Stomach (tissue), 9 donors: Measurements from ENCODE around the gene KISS1R. TPM values are rescaled to one million over a fixed set of nuclear protein-coding genes. Genes with fewer than 3 reads are reported as not detected.

ENCODE experiments used
- DNase-seq, 2 donors: peaks; one replicate each; pipeline versions ENCODE4 v3.0.0 to v3.0.0-alpha.2; 2013 to 2019
- H3K27ac ChIP-seq, 5 donors: fragments of 200-600 bp in 4 of 5; sonication (generic) in 4 of 5; one replicate each; pipeline ENCODE4 v1.5.1; 2013 to 2019; ENCODE audit warnings: mild to moderate bottlenecking in 1 of 5, moderate library complexity in 1 of 5
- H3K27me3 ChIP-seq, 3 donors: fragments of 200-600 bp; sonication (generic); one replicate each; pipeline ENCODE4 v1.5.1; 2017 to 2019; ENCODE audit warnings: mixed run types in 1 of 3
- H3K36me3 ChIP-seq, 4 donors: fragments of 200-600 bp; sonication (generic); 1 replicate in 3 of 4; 2 replicates in 1 of 4; pipeline ENCODE4 v1.5.1; 2016 to 2019
- H3K4me1 ChIP-seq, 4 donors: fragments of 200-600 bp; sonication (generic); one replicate each; pipeline ENCODE4 v1.5.1; 2016 to 2019
- H3K4me3 ChIP-seq, 4 donors: fragments of 200-600 bp; sonication (generic) in 3 of 4; one replicate each; pipeline ENCODE4 v1.5.1; 2016 to 2019; ENCODE audit warnings: mild to moderate bottlenecking in 1 of 4
- H3K9me3 ChIP-seq, 4 donors: fragments of 200-600 bp; sonication (generic); one replicate each; pipeline ENCODE4 v1.5.1; 2016 to 2019
- CTCF ChIP-seq, 7 experiments: fragments of 450-650 bp in 4 of 7; fragments of 200-600 bp in 3 of 7; sonication (generic) in 3 of 7; IDR thresholded peaks; one replicate each; pipeline ENCODE4 v1.5.1; 2016 to 2019; ENCODE audit warnings: antibody characterized with exemption in 7 of 7, control low read depth in 2 of 7, mild to moderate bottlenecking in 1 of 7
- EP300 ChIP-seq: sonication (generic); formaldehyde crosslinking; IDR thresholded peaks from one replicate; pipeline ENCODE4 v1.6.1; 2017; ENCODE audit warnings: antibody characterized with exemption
- POLR2A ChIP-seq, 4 donors: fragments of 450-650 bp; IDR thresholded peaks; one replicate each; pipeline ENCODE4 v1.6.1; 2016; ENCODE audit warnings: antibody characterized with exemption in 4 of 4, control low read depth in 2 of 4, mild to moderate bottlenecking in 1 of 4, moderate library complexity in 1 of 4
- POLR2AphosphoS5 ChIP-seq, 3 donors: sonication (generic); formaldehyde crosslinking; IDR thresholded peaks; one replicate each; pipeline ENCODE4 v1.6.1; 2016; ENCODE audit warnings: antibody characterized with exemption in 3 of 3
- WGBS, 5 donors: extraction: QIAGEN DNeasy Blood & Tissue Kit in 3 of 5; methylation state at CpG; one replicate each; pipeline versions ENCODE4 v1.1.5 to v1.1.7; 2013 to 2018; 5-methylcytosine and 5-hydroxymethylcytosine counted together
- intact Hi-C: fragments of 100-400 bp; cut with DNase I; formaldehyde crosslinking; loops from one replicate; pipeline ENCODE4 v1.15.1; 2023; ENCODE audit warnings: low total_unique reads
- polyA plus RNA-seq, 3 donors: library from polyadenylated mRNA; stranded (reverse); fragments of 200-250 nt; gene quantifications; one replicate each; pipeline ENCODE4 v1.2.3, GENCODE V29; 2013
- total RNA-seq, 5 donors: library from RNA; depleted of rRNA; stranded (reverse); fragments of >200 nt; gene quantifications; one replicate each; pipeline versions ENCODE4 v1.1.0 to v1.2.3, GENCODE V29; 2014 to 2016
- donor health status: healthy with polysubstance abuse.
- donor health status: Bipolar disorder and iron deficiency.
- donor health status: healthy.

Gene KISS1R
- total and polyA plus RNA-seq, 8 donors = not detected

- intact Hi-C loops = no loop called here
- no peak for TF ChIP-seq POLR2AphosphoS5 (IDR thresholded peaks at IDR 0.05)
- TF ChIP-seq EP300 = no peak
- no peak for TF ChIP-seq CTCF (IDR thresholded peaks at IDR 0.05)
- Histone ChIP-seq H3K27ac (no peak overlapping the region), H3K27me3 (no peaks in the 10 kb centered on the region), H3K36me3 (peaks cover 57 to 100% (median 99%) of the 10 kb centered on the region in 4 donors), H3K4me1 (peaks cover 0 to 2% (median 0%) of the 10 kb centered on the region in 4 donors), H3K9me3 (no peaks in the 10 kb centered on the region), H3K4me3 (no peak overlapping the region)
- 95 to 98% (median 96%) methylated on average over 52 to 64 of the region's 64 CpGs for WGBS, 5 donors
- DNase-seq = no peak
Measured at GRCh38 chr19:885536-886224, 31.5 kb upstream of the KISS1R start.

- no peak for TF ChIP-seq EP300
- peak in 1 of 2 donors; percentile 55 for DNase-seq
- H3K9me3 ChIP-seq = no peaks in the 10 kb centered on the region
- intact Hi-C loops = no loop called here
- H3K36me3 ChIP-seq = peaks cover 44 to 90% (median 89%) of the 10 kb centered on the region in 4 donors
- WGBS, 5 donors = 83 to 88% (median 86%) methylated on average over 16 of the region's 16 CpGs
- H3K4me3 ChIP-seq = no peak overlapping the region
- no peak overlapping the region for H3K27ac ChIP-seq
- peaks cover 3 to 16% (median 12%) of the 10 kb centered on the region in 4 donors for H3K4me1 ChIP-seq
- no peaks in the 10 kb centered on the region for H3K27me3 ChIP-seq
Measured at GRCh38 chr19:887072-887471, 30.1 kb upstream of the KISS1R start.

- Histone ChIP-seq H3K4me3 (no peak overlapping the region), H3K4me1 (peaks cover 5 to 19% (median 15%) of the 10 kb centered on the region in 4 donors), H3K27me3 (no peaks in the 10 kb centered on the region), H3K36me3 (peaks cover 39 to 85% (median 84%) of the 10 kb centered on the region in 4 donors), H3K9me3 (no peaks in the 10 kb centered on the region), H3K27ac (no peak overlapping the region)
- TF ChIP-seq POLR2A (IDR thresholded peaks at IDR 0.05) (no peak), POLR2AphosphoS5 (IDR thresholded peaks at IDR 0.05) (no peak), CTCF (IDR thresholded peaks at IDR 0.05) (no peak), EP300 (no peak)
- no peak for DNase-seq
- intact Hi-C loops = no loop called here
- 94 to 96% (median 95%) methylated on average over 10 of the region's 10 CpGs for WGBS, 5 donors
Measured at GRCh38 chr19:887599-887998, 29.5 kb upstream of the KISS1R start.

GRCh38 chr19:888581-889385 lies 28.4 kb upstream of the KISS1R start:
- no peaks in the 10 kb centered on the region for H3K27me3 ChIP-seq
- TF ChIP-seq POLR2AphosphoS5 (IDR thresholded peaks at IDR 0.05) (no peak), CTCF (IDR thresholded peaks at IDR 0.05) (no peak), POLR2A (IDR thresholded peaks at IDR 0.05) (no peak), EP300 (no peak)
- no peak overlapping the region for H3K4me3 ChIP-seq
- no peak overlapping the region for H3K27ac ChIP-seq
- H3K9me3 ChIP-seq = no peaks in the 10 kb centered on the region
- 86 to 91% (median 89%) methylated on average over 24 to 30 of the region's 30 CpGs for WGBS, 5 donors
- H3K4me1 ChIP-seq = peaks cover 5 to 24% (median 15%) of the 10 kb centered on the region in 4 donors
- H3K36me3 ChIP-seq = peaks cover 31 to 73% (median 72%) of the 10 kb centered on the region in 4 donors
- intact Hi-C loops = no loop called here
- DNase-seq = no peak
